ENCODE results near the gene KDM5A.
"Not testable (repeated sequence)": the region's sequence is repeated elsewhere in the genome, so short reads cannot be mapped to it uniquely, and the experiment has no call there.

Gene KDM5A

DNA sequence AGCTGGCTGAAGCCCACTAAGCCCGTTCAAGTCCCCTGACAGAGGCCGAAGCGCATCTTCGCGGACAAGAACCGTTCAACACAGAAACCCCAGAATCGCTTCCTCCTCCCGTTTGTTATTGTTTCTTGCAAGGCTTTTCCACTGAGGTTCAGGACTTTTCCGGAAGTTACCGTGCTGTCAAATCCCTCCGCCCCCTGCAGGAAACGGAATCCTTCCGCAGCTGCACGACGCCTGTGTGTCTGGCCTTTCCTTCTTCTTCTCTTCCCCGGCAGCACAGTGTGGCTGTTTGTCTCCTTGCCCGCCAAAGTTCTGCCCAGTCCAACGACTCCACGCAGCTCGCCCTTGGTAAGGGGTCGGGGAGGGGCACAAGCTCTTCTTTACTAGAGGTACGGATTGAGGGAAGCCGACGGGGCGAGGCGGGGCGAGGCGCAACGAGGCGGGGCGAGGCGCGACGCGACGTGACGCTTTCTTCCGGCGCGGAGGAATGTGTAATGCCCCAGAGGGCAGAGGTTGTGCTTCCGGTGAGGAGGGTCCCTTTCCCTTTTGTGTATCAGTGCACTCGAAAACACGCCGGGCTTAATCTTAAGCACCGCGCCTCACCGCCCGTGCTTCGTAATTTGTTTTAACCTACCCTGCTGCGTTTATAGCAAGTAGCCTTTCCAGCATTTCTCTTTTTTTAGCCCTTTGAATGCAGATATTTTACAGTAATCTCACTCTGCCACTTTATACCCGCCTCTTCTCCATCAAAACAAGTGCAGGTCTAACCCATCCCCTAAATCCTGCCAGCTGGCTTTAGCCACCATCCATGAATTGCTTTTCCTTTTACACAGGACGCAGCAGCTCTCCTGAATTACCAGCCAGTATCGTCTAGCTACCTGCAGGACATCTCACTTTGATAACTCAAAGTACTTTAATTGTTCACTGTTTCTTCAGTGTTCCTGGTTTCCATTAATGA, at the start of gene KDM5A:
Gene KDM5A, minus strand, starts transcription at position 179 of the 955 bp plus-strand sequence. CDS start 229 bp downstream, outside the sequence.
- DNase-seq, result peak; percentile 89

DNA sequence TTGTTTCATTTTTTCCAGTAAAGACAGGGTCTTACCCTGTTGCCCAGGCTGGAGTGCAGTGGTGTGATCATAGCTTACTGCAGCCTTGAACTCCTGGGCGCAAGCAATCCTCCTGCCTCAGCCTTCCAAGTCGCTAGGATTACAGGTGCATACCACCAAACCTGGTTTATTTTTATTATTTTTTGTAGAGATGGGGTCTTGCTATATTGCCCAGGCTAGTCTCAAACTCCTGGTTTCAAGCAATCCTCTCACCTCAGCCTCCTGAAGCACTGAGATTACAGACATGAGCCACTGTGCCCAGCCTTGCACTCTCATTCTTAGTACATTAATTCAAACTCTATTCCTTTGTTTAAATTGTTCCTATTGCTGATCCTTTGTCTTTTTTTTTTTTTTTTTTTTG, 46.6 kb upstream of the KDM5A start:
- DNase-seq, result not testable (repeated sequence)

DNA sequence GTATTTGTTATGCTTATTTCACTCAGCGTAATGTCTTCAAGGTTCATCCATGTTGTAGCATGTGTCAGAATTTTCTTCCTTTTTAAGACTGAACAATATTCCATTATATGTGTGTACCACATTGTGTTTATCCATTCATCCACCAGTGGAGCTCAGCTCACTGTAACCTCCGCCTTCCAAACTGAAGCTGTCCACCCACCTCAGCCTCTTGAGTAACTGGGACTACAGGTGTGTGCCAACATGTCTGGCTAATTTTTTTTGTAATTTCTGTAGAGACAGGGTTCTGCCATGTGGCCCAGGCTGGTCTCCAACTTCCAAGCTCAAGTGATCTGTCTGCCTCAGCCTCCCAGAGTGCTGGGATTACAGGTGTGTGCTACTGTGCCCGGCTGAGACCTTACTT, 33.4 kb upstream of the KDM5A start:
- DNase-seq, result no peak

DNA sequence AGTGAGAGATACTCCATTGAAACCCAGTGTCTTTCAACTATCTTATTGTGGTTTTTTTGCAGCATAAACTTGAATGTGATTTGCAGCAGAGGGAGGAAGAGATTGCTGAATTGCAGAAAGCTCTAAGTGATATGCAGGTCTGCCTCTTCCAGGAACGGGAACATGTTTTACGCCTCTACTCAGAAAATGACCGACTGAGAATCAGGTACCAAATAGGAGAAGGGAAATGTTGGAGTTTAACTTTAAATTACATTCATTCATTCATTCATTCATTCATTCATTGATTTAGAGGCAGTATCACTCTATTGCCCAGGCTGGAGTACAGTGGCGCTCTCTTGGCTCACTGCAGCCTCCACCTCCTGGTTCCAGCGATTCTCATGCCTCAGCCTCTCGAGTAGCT, 29.3 kb upstream of the KDM5A start:
- DNase-seq, result no peak

DNA sequence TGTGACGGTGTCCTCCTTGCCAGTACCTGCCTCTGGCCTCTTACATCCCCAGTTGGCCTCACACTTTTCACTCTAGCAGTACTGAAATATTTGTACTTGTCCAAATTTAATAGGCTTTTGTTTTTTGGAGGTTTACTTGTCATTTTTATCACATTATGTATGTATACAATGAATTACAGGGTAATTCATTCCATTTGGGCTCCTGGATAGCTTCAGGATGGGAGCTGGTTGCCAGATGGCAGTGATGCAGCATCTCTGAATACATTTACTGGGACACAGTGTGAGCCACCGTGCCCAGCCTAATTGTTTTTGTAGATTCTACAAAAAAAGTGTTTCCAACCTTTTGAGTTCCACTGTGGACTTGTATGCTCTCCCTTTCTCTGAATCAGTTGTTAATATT, 25.7 kb upstream of the KDM5A start:
- DNase-seq, result no peak

DNA sequence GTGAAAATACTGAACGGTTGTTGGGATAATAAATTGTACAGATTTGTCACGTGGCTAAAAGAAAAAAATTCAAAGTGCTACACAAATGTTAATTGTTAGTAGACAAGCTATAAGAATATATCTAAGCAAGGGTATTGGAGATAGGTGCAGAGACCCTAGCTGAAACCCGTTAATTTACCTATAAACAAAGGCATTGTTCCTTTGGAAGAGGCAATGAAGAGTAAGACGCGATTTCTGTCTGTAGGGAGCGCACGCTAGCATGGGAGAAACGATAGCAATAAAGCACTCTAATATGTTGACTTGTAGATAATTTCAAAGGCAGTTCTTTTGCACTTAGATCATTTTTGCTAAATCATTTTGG, 12.9 kb upstream of the KDM5A start:
- DNase-seq, result no peak

DNA sequence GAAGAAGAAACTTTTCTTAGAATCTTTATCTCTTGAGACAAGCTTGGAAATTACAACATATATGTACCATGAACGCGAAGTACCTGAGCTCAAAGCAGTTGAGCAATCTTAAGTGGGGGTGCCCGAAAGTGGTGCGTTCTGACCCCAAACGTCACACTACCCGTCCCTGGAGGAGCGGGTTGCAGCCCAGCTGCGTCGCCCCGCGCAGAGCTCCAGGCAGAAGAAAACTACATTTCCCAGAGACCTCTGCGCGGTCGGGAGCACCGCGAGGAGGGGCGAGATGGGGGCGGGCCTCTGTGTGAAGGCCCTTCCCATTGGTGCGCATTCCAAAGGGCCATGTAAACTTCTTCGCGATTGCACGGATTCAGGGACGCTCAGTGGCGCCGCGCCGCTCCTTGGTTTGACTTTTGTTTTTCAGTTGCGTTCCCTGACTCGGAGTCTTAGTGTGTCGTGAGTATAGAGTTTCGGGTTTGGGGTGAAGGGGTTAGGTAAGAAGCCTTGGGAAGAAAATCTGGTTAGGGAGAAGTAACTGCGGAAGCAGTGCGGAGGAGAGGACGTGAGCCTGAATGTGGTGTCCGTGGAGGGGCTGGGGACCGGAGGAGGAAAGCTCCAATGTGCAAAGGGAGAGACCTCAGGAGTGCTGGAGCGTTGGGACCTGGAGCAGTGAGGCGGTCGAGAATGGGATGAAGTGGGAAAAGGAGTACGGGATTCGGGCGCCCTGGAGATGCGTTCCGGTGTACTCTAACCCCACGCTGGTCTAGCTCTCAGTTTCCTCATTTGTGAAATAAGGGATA, 12.3 kb upstream of the KDM5A start, which contains the start of gene CCDC77:
Gene CCDC77, plus strand, starts transcription at position 410 of the 794 bp plus-strand sequence. CDS start 7,740 bp downstream, outside the sequence.
- peak; percentile 92 for DNase-seq

DNA sequence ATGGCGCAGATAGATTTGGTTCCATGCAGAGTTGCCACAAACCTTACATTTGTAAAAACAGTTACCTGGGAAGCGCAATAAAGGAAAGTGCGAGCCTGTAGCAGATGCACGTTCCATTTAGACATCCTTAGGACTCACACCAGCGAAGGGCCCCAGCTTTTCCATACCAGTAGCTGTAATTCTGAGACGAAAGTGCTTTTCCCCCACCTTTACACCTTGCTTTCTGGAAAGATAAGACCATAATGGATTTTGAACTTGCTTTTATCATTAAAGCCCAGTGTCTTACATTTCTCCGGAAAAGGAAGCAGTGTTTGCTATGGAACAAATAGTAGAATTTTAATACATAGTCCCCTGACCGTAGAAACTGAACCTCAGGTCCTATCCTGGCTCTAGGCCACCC, 11.7 kb upstream of the KDM5A start:
- DNase-seq, result no peak

DNA sequence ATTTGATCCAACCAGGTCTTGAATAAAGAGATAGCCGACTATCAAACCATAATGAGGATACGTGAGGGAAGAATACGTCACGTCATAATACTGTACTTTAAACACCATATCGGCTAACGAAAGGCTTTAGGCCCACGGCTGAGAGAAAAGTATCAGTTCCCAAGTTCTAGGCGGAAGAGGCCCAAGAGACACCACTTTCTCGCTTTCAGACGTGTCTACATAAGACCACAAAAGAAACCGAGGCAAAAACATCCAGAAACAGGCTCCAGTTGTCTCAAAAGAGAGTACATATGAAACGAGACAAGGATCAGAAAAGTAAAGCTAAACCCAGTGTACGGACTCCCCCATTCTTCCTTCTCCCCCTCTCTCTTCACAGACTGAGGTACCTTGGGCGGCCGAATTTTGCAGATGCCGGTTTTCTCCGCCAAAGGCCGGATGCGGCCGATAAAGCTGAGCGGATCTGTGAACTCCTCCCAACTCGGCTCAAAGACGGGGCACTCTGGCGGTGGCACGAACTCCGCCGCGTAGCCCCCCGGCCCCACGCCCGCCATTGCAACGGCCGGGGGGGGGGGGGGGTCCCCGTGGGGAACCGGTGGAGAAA, 479 bp downstream of the KDM5A start:
- no peak for DNase-seq

DNA sequence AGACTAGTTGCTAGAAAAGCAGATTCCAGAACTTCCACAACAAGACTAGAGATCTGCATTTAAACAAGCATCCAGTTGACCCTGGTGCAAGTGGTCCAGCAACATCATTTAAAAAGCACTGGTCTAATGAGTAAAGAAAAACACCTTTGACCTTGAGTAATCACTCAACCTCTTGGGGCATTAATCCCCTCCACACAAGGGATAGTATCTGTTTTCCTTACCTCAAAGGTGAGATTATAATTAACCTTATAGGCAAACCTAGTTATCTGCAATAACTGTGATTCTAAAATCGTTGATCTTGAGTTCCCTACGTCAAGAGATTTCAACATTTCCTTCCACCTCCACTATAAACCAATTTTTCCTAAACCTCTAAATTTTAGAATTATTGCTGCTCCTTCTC, 1.1 kb downstream of the KDM5A start:
- DNase-seq, result no peak

DNA sequence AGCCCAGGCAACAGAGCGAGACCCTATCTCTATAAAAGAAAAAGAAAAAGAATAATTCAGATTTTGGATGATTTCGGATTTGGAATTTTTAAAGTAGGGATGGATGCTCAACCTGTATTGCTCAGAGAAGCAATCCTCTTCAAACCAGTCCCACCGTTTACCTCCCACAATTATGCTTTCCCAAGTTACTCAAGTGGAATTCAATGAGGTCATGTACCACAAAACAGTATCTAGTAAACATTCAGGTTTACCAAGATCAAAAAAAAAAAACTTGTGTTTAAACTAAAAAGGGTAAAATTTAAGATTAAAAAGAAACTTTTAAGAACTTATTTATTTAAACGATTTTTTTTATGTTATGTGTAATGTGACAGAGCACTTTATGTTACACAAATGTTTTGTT, 2.5 kb downstream of the KDM5A start:
- no peak for DNase-seq

DNA sequence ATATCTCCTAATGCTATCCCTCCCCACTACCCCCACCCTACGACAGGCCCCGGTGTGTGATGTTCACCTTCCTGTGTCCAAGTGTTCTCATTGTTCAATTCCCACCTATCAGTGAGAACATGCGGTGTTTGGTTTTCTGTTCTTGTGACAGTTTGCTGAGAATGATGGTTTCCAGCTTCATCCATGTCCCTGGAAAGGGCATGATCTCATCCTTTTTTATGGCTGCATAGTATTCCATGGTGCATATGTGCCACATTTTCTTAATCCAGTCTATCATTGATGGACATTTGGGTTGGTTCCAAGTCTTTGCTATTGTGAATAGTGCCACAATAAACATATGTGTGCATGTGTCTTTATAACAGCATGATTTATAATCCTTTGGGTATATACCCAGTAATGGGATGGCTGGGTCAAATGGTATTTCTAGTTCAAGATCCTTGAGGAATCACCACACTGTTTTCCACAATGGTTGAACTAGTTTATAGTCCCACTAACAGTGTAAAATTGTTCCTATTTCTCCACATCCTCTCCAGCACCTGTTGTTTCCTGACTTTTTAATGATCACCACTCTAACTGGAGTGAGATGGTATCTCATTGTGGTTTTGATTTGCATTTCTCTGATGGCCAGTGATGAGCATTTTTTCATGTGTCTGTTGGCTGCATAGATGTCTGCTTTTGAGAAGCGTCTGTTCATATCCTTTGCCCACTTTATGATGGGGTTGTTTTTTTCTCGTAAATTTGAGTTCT, 18.2 kb downstream of the KDM5A start:
- not testable (repeated sequence) for DNase-seq

DNA sequence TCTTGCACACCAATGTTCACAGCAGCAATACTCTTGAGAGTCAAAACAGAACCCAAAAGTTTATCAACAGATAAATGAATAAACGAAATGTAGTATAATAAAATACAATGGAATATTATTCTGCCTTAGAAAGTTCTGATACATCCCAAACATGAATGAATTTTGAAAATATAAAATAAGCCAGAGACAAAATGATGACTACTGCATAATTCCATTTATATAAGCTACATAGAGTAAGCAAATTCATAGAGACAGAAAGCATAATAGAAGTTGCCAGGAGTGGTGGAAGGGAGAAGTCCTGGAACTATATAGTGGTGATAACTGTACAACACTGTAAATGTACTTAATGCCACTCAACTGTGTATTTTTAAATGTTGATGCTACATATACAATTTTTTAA, 21.1 kb downstream of the KDM5A start:
- no peak for DNase-seq

DNA sequence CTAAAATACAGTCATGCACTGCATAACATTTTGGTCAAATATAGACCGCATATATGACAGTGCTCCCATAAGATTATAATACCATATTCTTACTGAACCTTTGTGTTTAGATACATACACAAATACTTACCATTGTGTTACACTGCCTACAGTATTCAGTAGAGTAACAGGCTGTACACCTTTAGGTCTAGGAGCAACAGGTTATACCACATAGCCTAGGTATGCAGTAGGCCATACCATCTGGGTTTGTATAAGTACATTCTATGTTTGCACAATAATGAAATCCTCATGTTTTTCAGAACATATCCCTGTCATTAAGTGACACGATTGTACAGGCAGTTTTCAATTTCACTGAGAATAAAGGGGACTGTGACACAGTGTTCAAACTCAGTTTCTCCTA, 22.3 kb downstream of the KDM5A start:
- no peak for DNase-seq

DNA sequence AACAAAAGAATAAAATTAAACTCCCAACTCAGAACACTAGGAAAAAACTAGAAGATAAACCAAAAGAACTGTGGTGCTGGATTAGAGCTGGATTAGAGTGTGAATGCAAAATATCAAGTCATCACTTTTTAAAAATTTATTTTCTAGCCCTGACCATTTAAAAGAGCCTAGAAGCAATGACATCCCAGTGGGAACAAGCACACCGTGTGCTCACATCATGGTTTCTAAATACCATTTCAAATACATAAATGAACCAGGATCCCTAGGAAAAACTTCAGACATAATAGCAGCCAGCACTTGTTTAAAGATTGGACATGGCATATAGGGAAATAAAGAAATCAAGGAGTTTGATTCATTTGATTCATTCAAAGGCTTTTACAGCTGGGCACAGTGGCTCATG, 30.0 kb downstream of the KDM5A start:
- DNase-seq, result no peak

DNA sequence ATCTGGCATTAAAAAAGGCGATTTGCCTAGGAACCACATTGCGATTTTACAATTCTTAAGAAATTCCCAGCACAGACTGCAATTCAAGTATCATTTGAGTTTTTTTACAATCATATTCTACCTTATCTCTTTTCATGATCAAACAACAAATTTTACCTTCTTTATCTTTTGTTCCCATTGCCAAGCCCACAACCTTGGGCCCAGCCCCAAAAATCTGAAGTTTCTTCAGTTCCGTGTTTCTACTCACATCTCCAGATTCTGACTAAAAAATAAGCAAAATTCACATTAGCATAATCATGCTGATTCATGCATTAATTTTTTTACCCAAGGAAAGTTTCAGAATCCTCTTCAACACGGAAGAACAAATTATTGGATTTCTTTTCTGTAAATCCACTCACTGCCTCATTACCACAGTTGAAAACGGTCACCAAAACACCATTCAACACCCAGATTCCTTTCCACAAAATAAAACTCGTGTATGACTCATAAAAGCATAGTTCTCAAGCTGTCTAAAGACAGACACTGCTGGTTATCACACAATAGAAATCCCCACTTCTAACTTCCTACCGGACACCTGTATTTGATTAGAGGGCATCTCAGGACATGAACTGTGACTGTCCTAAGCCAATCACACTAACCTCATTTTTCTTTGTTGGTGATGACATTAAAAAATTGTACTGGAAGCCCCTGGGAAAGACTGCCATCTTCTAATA, 32.7 kb downstream of the KDM5A start:
- no peak for DNase-seq

DNA sequence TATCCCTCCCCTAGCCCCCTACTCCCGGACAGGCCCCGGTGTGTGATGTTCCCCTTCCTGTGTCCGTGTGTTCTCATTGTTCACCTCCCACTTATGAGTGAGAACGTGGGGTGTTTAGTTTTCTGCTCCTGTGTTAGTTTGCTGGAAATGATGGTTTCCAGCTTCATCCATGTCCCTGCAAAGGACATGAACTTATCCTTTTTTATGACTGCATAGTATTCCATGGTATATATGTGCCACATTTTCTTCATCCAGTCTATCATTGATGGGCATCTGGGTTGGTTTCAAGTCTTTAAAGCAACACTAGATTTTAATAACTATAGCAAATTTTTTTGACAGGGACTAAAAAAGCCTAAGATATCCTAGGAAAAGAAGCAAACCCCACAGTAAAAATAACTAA, 37.9 kb downstream of the KDM5A start:
- not testable (repeated sequence) for DNase-seq

DNA sequence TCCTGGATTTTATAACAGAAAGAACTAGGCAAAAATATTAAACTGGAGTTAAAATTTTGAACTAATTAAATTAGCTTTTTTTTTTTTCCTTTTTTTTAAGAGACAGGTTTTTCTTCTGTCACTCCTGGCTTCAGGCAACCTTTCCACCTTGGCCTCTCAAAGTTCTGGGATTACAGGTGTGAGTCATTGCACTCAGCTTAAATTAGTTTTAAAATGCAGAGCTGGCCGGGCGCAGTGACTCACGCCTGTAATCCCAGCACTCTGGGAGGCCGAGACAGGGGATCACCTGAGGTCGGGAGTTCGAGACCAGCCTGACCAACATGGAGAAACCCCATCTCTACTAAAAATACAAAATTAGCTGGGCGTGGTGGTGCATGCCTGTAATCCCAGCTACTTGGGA, 39.5 kb downstream of the KDM5A start:
- DNase-seq, result not testable (repeated sequence)

DNA sequence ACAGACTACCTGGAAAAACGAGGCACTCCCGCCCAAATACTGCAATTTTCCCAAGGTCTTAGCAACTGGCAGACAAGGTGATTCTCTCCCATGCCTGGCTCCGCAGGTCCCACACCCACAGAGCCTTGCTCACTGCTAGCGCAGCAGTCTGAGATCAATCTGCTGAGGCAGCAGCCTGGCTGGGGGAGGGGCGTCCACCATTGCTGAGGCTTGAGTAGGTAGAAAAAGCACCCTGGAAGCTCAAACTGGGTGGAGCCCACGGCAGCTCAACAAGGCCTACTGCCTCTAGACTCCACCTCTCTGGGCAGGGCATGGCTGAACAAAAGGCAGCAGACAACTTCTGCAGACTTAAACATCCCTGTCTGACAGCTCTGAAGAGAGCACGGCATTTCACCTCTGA, 46.1 kb downstream of the KDM5A start:
- DNase-seq, result not testable (repeated sequence)

DNA sequence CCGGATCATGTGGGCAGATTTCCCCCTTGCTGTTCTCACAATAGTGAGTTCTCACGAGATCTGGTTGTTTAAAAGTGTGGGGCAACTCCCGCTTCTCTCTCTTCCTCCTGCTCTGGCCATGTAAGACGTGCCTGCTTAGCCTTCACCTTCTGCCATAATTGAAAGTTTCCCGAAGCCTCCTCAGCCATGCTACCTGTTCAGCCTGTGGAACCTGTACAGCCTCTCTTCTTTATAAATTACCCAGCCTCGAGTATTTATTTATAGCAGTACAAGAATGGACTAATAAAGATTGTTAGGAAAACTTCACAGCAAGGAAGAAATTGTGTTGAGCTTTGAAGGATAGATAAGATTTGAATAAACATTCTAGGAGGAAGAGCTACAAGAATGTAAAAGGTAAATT, 52.1 kb downstream of the KDM5A start:
- no peak for DNase-seq

DNA sequence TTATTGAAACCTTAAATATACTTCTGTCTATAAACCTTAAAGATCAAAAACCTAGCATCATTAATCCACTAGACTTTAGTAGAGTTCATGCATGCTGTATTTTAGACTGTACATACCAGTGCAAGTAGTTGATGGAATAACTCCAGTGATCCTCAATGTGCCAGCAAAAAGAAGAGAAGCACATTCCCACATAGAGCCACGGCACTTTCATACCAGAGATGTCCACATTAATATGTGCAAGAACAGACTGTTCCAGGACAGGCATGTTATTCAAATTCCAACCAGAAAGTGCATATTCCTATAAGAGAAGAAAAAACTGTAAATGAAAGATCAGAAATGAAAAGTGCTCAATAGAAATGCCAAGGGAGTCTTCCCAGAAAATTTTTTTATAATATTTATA, 55.0 kb downstream of the KDM5A start:
- no peak for DNase-seq

DNA sequence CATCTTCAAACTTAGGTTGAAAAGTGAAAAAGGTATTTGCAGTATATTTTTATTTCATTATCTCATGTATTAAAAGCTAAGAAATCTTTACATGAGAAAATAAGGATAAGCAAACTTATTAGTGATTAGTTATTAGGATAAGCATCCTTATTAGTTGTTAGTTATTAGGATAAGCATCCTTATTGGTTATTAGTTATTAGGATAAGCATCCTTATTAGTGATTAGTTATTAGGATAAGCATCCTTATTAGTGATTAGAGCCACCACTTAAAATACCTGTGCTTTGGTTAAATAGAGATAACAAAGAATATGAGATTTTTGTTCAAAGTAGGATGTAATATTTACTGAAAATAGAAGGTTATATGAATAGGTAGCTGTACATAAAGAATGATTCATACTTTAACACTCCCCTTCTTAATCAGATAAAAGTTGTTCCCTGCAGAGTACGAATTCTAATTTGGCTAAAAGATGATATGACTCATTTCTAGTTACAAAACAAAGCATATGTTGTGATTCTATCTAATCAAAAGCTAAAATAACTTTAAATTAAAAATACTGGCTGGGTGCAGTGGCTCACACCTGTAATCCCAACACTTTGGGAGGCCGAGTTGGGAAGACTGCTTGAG, 56.4 kb downstream of the KDM5A start:
- no peak for DNase-seq
